H9 (cell line): ENCODE results near the gene FAM83F. TPM values are rescaled to one million over a fixed set of nuclear protein-coding genes. Genes with fewer than 3 reads are reported as not detected.

Source experiments
- DNase-seq: peaks from one replicate; pipeline ENCODE4 v3.0.0-alpha.2; 2017
- H2AFZ ChIP-seq: one replicate; pipeline ENCODE4 v1.6.1; 2013; ENCODE audit warnings: mild to moderate bottlenecking, low read length, control low read depth, moderate library complexity
- H2AK5ac ChIP-seq: 2 replicates; pipeline ENCODE4 v1.6.1; 2013; ENCODE audit warnings: low read length, control low read depth, mixed read lengths; ENCODE audit not compliant: insufficient read length
- H2BK120ac ChIP-seq: one replicate; pipeline ENCODE4 v1.6.1; 2013; ENCODE audit warnings: low read depth, mild to moderate bottlenecking, low read length, control low read depth, inconsistent platforms; ENCODE audit not compliant: poor library complexity, severe bottlenecking
- H2BK12ac ChIP-seq: 2 replicates; pipeline ENCODE4 v1.6.1; 2013; ENCODE audit warnings: low read length, control low read depth, mixed read lengths, low read depth; ENCODE audit not compliant: insufficient read length
- H2BK15ac ChIP-seq: 2 replicates; pipeline ENCODE4 v1.6.1; 2013; ENCODE audit warnings: low read depth, low read length, control low read depth
- H2BK20ac ChIP-seq: one replicate; pipeline ENCODE4 v1.6.1; 2013; ENCODE audit warnings: low read depth, mild to moderate bottlenecking, low read length, control low read depth, inconsistent platforms; ENCODE audit not compliant: poor library complexity, severe bottlenecking
- H2BK5ac ChIP-seq: 2 replicates; pipeline ENCODE4 v1.6.1; 2013; ENCODE audit warnings: low read length, control low read depth, mixed read lengths; ENCODE audit not compliant: insufficient read length
- H3K14ac ChIP-seq: 2 replicates; pipeline ENCODE4 v1.6.1; 2013; ENCODE audit warnings: low read length, control low read depth; ENCODE audit not compliant: insufficient read depth
- H3K18ac ChIP-seq: 2 replicates; pipeline ENCODE4 v1.6.1; 2013; ENCODE audit warnings: low read depth, mild to moderate bottlenecking, mixed read lengths, low read length, control low read depth; ENCODE audit not compliant: insufficient read length
- H3K23ac ChIP-seq: 2 replicates; pipeline ENCODE4 v1.6.1; 2013; ENCODE audit warnings: low read length, control low read depth, mixed read lengths, low read depth; ENCODE audit not compliant: insufficient read length
- H3K23me2 ChIP-seq: 2 replicates; pipeline ENCODE4 v1.6.1; 2013; ENCODE audit warnings: low read depth, mild to moderate bottlenecking, mixed read lengths, low read length, control low read depth; ENCODE audit not compliant: insufficient read length, poor library complexity, severe bottlenecking
- H3K27ac ChIP-seq: 2 replicates; pipeline ENCODE4 v1.5.1; 2013; ENCODE audit warnings: low read length, control low read depth, mixed read lengths, low read depth; ENCODE audit not compliant: insufficient read length
- H3K27me3 ChIP-seq: 2 replicates; pipeline ENCODE4 v1.6.1; 2013; ENCODE audit warnings: low read length, control low read depth, inconsistent platforms; ENCODE audit not compliant: insufficient read depth
- H3K4ac ChIP-seq: 2 replicates; pipeline ENCODE4 v1.6.1; 2013; ENCODE audit warnings: low read depth, mild to moderate bottlenecking, control low read depth, inconsistent platforms, low read length, moderate library complexity
- H3K4me1 ChIP-seq: 2 replicates; pipeline ENCODE4 v1.6.1; 2013; ENCODE audit warnings: low read length, control low read depth, inconsistent platforms; ENCODE audit not compliant: insufficient read depth
- H3K4me2 ChIP-seq: 2 replicates; pipeline ENCODE4 v1.6.1; 2013; ENCODE audit warnings: low read length, control low read depth, mixed read lengths; ENCODE audit not compliant: insufficient read length, insufficient read depth
- H3K56ac ChIP-seq: 2 replicates; pipeline ENCODE4 v1.6.1; 2013; ENCODE audit warnings: low read depth, mild to moderate bottlenecking, mixed read lengths, low read length, control low read depth; ENCODE audit not compliant: insufficient read length
- H3K79me1 ChIP-seq: 2 replicates; pipeline ENCODE4 v1.6.1; 2013; ENCODE audit warnings: low read depth, mild to moderate bottlenecking, moderate library complexity, low read length, control low read depth, inconsistent platforms; ENCODE audit not compliant: insufficient read depth, poor library complexity, severe bottlenecking
- H3K79me2 ChIP-seq: 2 replicates; pipeline ENCODE4 v1.6.1; 2013; ENCODE audit warnings: low read length, control low read depth, inconsistent platforms; ENCODE audit not compliant: insufficient read depth
- H3K9ac ChIP-seq: 2 replicates; pipeline ENCODE4 v1.6.1; 2013; ENCODE audit warnings: low read length, control low read depth, mixed read lengths; ENCODE audit not compliant: insufficient read length; ENCODE audit errors: extremely low read depth
- H3K9me3 ChIP-seq: one replicate; pipeline ENCODE4 v1.6.1; 2013; ENCODE audit warnings: low read depth, low read length, inconsistent platforms; ENCODE audit not compliant: control insufficient read depth
- H3T11ph ChIP-seq: one replicate; pipeline ENCODE4 v1.6.1; 2013; ENCODE audit warnings: mild to moderate bottlenecking, low read length, control low read depth, inconsistent platforms
- H4K20me1 ChIP-seq: one replicate; pipeline ENCODE4 v1.6.1; 2013; ENCODE audit not compliant: control insufficient read depth, insufficient read length, insufficient read depth
- H4K5ac ChIP-seq: 2 replicates; pipeline ENCODE4 v1.6.1; 2013; ENCODE audit warnings: low read depth, mild to moderate bottlenecking, mixed read lengths, low read length, control low read depth; ENCODE audit not compliant: insufficient read length
- H4K8ac ChIP-seq: replicated peaks from 2 replicates; pipeline ENCODE4 v1.6.1; 2013; ENCODE audit warnings: low read length, control low read depth, mixed read lengths, low read depth; ENCODE audit not compliant: insufficient read length
- H4K91ac ChIP-seq: 2 replicates; pipeline ENCODE4 v1.6.1; 2013; ENCODE audit warnings: low read depth, mild to moderate bottlenecking, moderate library complexity, mixed read lengths, low read length, control low read depth; ENCODE audit not compliant: insufficient read length
- H3K27ac Mint-ChIP-seq, 3 experiments: 2 replicates in 2 of 3; 3 replicates in 1 of 3; pipeline ENCODE4 v1.8.0; 2020 to 2021; ENCODE audit warnings: mixed read lengths in 3 of 3, mild to moderate bottlenecking in 1 of 3, moderate library complexity in 1 of 3
- H3K27me3 Mint-ChIP-seq: 2 replicates; pipeline ENCODE4 v1.8.0; 2021; ENCODE audit warnings: low read depth, mild to moderate bottlenecking, moderate library complexity, mixed read lengths
- H3K36me3 Mint-ChIP-seq, 3 experiments: 2 replicates in 2 of 3; 3 replicates in 1 of 3; pipeline ENCODE4 v1.8.0; 2020 to 2021; ENCODE audit warnings: low read depth in 3 of 3, mixed read lengths in 3 of 3; ENCODE audit not compliant: insufficient read depth in 1 of 3
- H3K4me1 Mint-ChIP-seq, 2 experiments: 2 replicates each; pipeline ENCODE4 v1.8.0; 2020; ENCODE audit warnings: mixed read lengths in 2 of 2
- H3K4me3 Mint-ChIP-seq, 2 experiments: 2 replicates in 1 of 2; 3 replicates in 1 of 2; pipeline ENCODE4 v1.8.0; 2020 to 2021; ENCODE audit warnings: mild to moderate bottlenecking in 2 of 2, mixed read lengths in 2 of 2, moderate library complexity in 1 of 2
- H3K9me3 Mint-ChIP-seq, 2 experiments: 2 replicates in 1 of 2; 3 replicates in 1 of 2; pipeline ENCODE4 v1.8.0; 2020; ENCODE audit warnings: mild to moderate bottlenecking in 2 of 2, mixed read lengths in 2 of 2, moderate library complexity in 1 of 2
- CTCF ChIP-seq: fragments of 200-600 bp; sonication (generic); conservative IDR thresholded peaks from 3 replicates; pipeline ENCODE4 v1.8.0; 2021; ENCODE audit warnings: antibody characterized with exemption, mild to moderate bottlenecking
- WGBS: extraction: QIAGEN DNeasy Blood & Tissue Kit; methylation state at CpG from one replicate; pipeline ENCODE4 v1.1.7; 2013; ENCODE audit warnings: missing lambda C conversion rate, low lambda C conversion rate, mixed read lengths; ENCODE audit not compliant: insufficient read length; ENCODE audit errors: extremely low coverage; 5-methylcytosine and 5-hydroxymethylcytosine counted together
- total RNA-seq: library from RNA; stranded (reverse); gene quantifications from 2 replicates; pipeline ENCODE4 v1.2.1, GENCODE V29; 2021

Gene FAM83F
- total RNA-seq, 1 experiment from 2014 or later: 17.4 TPM

DNA sequence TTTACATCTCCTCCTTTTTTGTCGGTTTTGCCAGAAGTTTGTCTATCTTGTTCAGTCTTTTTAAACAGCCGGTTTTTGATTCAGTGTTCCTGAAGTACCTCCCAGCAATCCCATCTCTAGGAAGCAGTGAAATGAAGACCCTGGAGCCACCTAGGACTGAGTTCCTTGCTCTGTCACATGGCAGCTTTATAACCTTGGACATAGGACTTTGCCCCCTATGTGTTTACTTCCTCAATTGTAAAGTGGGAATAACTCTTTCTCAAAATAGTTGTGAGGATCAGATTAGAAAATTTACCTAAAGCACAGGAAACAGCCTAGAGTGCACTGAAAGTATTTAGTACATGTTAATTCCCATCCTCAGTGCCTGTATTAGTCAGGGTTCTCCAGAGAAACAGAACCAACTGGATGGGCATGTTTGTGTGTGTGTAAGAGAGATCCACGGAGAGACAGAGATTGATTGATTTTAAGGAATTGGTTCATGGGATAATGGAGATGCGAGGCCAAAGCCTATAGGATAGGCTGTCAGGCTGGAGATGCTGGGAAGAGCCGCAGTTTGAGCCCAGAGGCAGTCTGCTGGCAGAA is 20.0 kb downstream of the FAM83F start:
- H2BK120ac ChIP-seq: no peak overlapping the region
- no peak overlapping the region for H2BK12ac ChIP-seq
- H3K4me2 ChIP-seq: no peak overlapping the region
- no peaks in the 10 kb centered on the region for H3K79me2 ChIP-seq
- H3K79me1 ChIP-seq: peaks cover 5% of the 10 kb centered on the region
- H3K27ac ChIP-seq: no peak overlapping the region
- no peak overlapping the region for H3K9ac ChIP-seq
- H4K20me1 ChIP-seq: no peaks in the 10 kb centered on the region
- no peak for TF ChIP-seq CTCF
- peaks cover under 1% of the 10 kb centered on the region for H3K23me2 ChIP-seq
- DNase-seq: no peak
- no peaks in the 10 kb centered on the region for H3K9me3 ChIP-seq
- no CpG with 5 or more reads among the region's 5 CpGs for WGBS
- no peak overlapping the region for H2AK5ac ChIP-seq
- no peak overlapping the region for H4K5ac ChIP-seq
- Mint-ChIP-seq H3K36me3 (peaks cover 11 to 18% (median 17%) of the 10 kb centered on the region in 3 experiments), H3K27ac (0 out of 7 replicates have a peak overlapping the region, but pooled peaks of 1 of the 3 experiments have one; percentile 0), H3K27me3 (no peaks in the 10 kb centered on the region), H3K4me1 (peaks cover 4 to 8% of the 10 kb centered on the region in 2 experiments), H3K4me3 (no peak overlapping the region), H3K9me3 (no peaks in the 10 kb centered on the region; a peak in 1 of 5 replicates)
- H2BK15ac ChIP-seq: no peak overlapping the region
- no peak overlapping the region for H4K8ac ChIP-seq
- no peaks in the 10 kb centered on the region for H3K27me3 ChIP-seq
- no peak overlapping the region for H2BK20ac ChIP-seq
- no peak overlapping the region for H4K91ac ChIP-seq
- H2AFZ ChIP-seq: no peak overlapping the region
- no peak overlapping the region for H3K23ac ChIP-seq
- H3K14ac ChIP-seq: no peak overlapping the region
- H3K4me1 ChIP-seq: no peaks in the 10 kb centered on the region; the same call in 1 of the 2 replicates
- no peak overlapping the region for H2BK5ac ChIP-seq
- H3K4ac ChIP-seq: no peak overlapping the region
- no peak overlapping the region for H3K18ac ChIP-seq
- no peak overlapping the region for H3T11ph ChIP-seq
- no peak overlapping the region for H3K56ac ChIP-seq
